ENCODE measurements around the gene STAB2.

- TF ChIP-seq ELK1 (IDR thresholded peaks at IDR 0.05; ENCODE audit: borderline replicate concordance, low read depth, low read length) (no peak), CTCF (conservative IDR thresholded peaks at IDR 0.05; ENCODE audit: low read depth, low read length) (no peak), CHD1 (IDR thresholded peaks at IDR 0.05; ENCODE audit: low read depth, low read length) (no peak), NFE2L2 (IDR thresholded peaks at IDR 0.05; ENCODE audit: low read depth, low read length) (no peak), RAD21 (IDR thresholded peaks at IDR 0.05; ENCODE audit: low read length) (no peak), SMC3 (IDR thresholded peaks at IDR 0.05; ENCODE audit: low read depth, low read length) (no peak), MAZ (IDR thresholded peaks at IDR 0.05; ENCODE audit: borderline replicate concordance, low read depth, low read length) (no peak), BHLHE40 (IDR thresholded peaks at IDR 0.05; ENCODE audit: low read depth, low read length) (no peak), CEBPB (IDR thresholded peaks at IDR 0.05; ENCODE audit: low read depth, low read length) (no peak), POLR2A (IDR thresholded peaks at IDR 0.05; ENCODE audit: low read depth, low read length) (no peak)
These were observed 195.3 kb downstream of the STAB2 start for GRCh38 chr12:103782399-103782798.
